ENCODE measurements around the gene LRRC8E.
"Not testable (repeated sequence)": the region's sequence is repeated elsewhere in the genome, so short reads cannot be mapped to it uniquely, and the experiment has no call there.

Gene LRRC8E

GRCh38 chr19:7857727-7858108 lies 30.6 kb upstream of the LRRC8E start:
- Histone ChIP-seq H3K4me3 (ENCODE audit: low read length, poor library complexity, severe bottlenecking) (no peak overlapping the region), H3K4me2 (ENCODE audit: low read depth, low read length, poor library complexity, severe bottlenecking) (no peak overlapping the region), H3K9me3 (ENCODE audit: insufficient read depth, low read depth, low read length) (no peaks in the 10 kb centered on the region), H3F3A (ENCODE audit: low read depth) (no peaks in the 10 kb centered on the region), H4K20me1 (ENCODE audit: insufficient read depth, low read length, poor library complexity, severe bottlenecking) (no peaks in the 10 kb centered on the region), H3K27me3 (ENCODE audit: insufficient read depth, low read length, poor library complexity, severe bottlenecking) (no peaks in the 10 kb centered on the region), H3K79me2 (ENCODE audit: insufficient read depth, low read length) (no peaks in the 10 kb centered on the region), H3K36me3 (ENCODE audit: insufficient read depth, low read length) (no peaks in the 10 kb centered on the region), H3K9ac (ENCODE audit: low read depth, low read length, poor library complexity, severe bottlenecking) (no peak overlapping the region), H2AFZ (ENCODE audit: low read length) (no peak overlapping the region), H3K4me1 (ENCODE audit: insufficient read depth, low read length, poor library complexity, severe bottlenecking) (no peaks in the 10 kb centered on the region), H3K9me2 (replicated peaks; ENCODE audit: low read depth, low read length) (no peaks in the 10 kb centered on the region)
- TF ChIP-seq EZH2phosphoT487 (IDR thresholded peaks at IDR 0.05; ENCODE audit: borderline replicate concordance) = no peak
- TF ChIP-seq CTCF (conservative IDR thresholded peaks at IDR 0.05; ENCODE audit: low read length) = no peak

GRCh38 chr19:7858109-7858770 lies 30.1 kb upstream of the LRRC8E start:
- H3K79me2 ChIP-seq (ENCODE audit: insufficient read depth, low read length) = no peaks in the 10 kb centered on the region
- no peaks in the 10 kb centered on the region for H4K20me1 ChIP-seq (ENCODE audit: insufficient read depth, low read length, poor library complexity, severe bottlenecking)
- no peaks in the 10 kb centered on the region for H3F3A ChIP-seq (ENCODE audit: low read depth)
- H2AFZ ChIP-seq (ENCODE audit: low read length) = no peak overlapping the region
- TF ChIP-seq EZH2phosphoT487 (IDR thresholded peaks at IDR 0.05; ENCODE audit: borderline replicate concordance) (no peak), CTCF (conservative IDR thresholded peaks at IDR 0.05; ENCODE audit: low read length) (no peak)
- H3K4me2 ChIP-seq (ENCODE audit: low read depth, low read length, poor library complexity, severe bottlenecking) = no peak overlapping the region
- no peak overlapping the region for H3K4me3 ChIP-seq (ENCODE audit: low read length, poor library complexity, severe bottlenecking)
- no peaks in the 10 kb centered on the region for H3K9me2 ChIP-seq (replicated peaks; ENCODE audit: low read depth, low read length)
- H3K36me3 ChIP-seq (ENCODE audit: insufficient read depth, low read length) = no peaks in the 10 kb centered on the region
- no peaks in the 10 kb centered on the region for H3K9me3 ChIP-seq (ENCODE audit: insufficient read depth, low read depth, low read length)
- no peaks in the 10 kb centered on the region for H3K4me1 ChIP-seq (ENCODE audit: insufficient read depth, low read length, poor library complexity, severe bottlenecking)
- H3K9ac ChIP-seq (ENCODE audit: low read depth, low read length, poor library complexity, severe bottlenecking) = no peak overlapping the region
- no peaks in the 10 kb centered on the region for H3K27me3 ChIP-seq (ENCODE audit: insufficient read depth, low read length, poor library complexity, severe bottlenecking)

- H3F3A ChIP-seq (ENCODE audit: low read depth); H3K4me1 ChIP-seq (ENCODE audit: insufficient read depth, low read length, poor library complexity, severe bottlenecking); H2AFZ ChIP-seq (ENCODE audit: low read length); H3K4me3 ChIP-seq (ENCODE audit: low read length, poor library complexity, severe bottlenecking); H3K9me3 ChIP-seq (ENCODE audit: insufficient read depth, low read depth, low read length); H3K27me3 ChIP-seq (ENCODE audit: insufficient read depth, low read length, poor library complexity, severe bottlenecking); H4K20me1 ChIP-seq (ENCODE audit: insufficient read depth, low read length, poor library complexity, severe bottlenecking); H3K9ac ChIP-seq (ENCODE audit: low read depth, low read length, poor library complexity, severe bottlenecking); H3K4me2 ChIP-seq (ENCODE audit: low read depth, low read length, poor library complexity, severe bottlenecking); H3K36me3 ChIP-seq (ENCODE audit: insufficient read depth, low read length); H3K79me2 ChIP-seq (ENCODE audit: insufficient read depth, low read length); H3K9me2 ChIP-seq (replicated peaks; ENCODE audit: low read depth, low read length): not testable (repeated sequence)
Observed at GRCh38 chr19:7859087-7859486, 29.2 kb upstream of the LRRC8E start.
